T-helper 2 cell treated with Interferon-gamma antibody and Interleukin-4, amounts not matched to agents 100 ng/mL and 5 ng/mL, for 36 hours (primary cell): Measurements from ENCODE around the gene FBXW4. TPM values are rescaled to one million over a fixed set of nuclear protein-coding genes. Genes with fewer than 3 reads are reported as not detected.

Experiments
- intact Hi-C: fragments of 100-400 bp; cut with micrococcal nuclease; formaldehyde crosslinking; loops from one replicate; pipeline ENCODE4 v1.15.1; 2023
- total RNA-seq: library from RNA; stranded (reverse); gene quantifications from 2 replicates; pipeline ENCODE4 v1.2.3, GENCODE V29; 2022

The FBXW4 gene
- total RNA-seq, 1 donor from 2014 or later: 40.7 TPM

DNA sequence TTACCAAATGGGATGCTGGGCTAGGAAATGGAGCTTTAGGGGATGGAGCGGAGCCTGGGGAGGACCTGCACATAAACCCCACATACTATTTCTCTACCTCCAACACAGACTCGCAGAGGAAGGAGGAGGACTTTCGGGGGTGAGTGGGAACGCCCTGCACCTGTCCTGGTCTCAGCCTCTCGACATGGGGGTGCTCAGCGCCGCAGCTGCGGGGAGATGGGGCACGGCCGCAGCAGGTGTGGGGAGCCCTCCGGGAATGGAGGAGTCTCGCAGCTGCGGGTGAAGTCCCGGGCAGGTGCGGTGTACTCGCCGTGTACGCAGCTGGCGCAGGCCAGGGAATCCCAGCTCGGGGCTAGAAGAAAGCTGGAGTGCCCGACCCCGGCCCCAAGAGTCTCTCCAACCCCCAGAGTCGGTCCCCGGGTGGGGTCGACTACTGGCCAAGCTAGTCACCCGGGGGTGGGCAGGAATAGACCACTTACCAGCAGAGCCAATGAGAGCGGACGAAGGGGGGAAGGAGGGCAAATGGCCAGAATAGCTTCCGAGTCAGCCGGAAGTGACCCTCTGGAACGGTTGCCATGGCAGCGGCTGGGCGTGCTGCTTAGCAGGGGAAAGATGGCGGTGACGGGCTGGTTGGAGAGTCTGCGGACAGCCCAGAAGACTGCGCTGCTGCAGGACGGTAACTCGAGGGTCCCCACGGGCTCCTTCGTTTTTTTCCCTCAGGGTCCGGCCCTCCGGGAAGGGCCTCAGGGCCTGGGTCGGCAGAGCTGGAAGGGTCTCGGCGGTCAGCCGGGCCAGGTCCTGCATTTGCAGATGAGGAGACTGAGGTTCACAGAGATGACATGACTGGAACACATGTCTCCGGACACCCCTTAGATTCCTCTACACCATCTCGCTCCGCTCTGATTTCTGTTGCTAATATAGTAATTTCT, 107.0 kb downstream of the FBXW4 start, which contains the start of the genes DPCD and POLL:
TSS of gene DPCD (plus strand) at position 597 of the 929 bp plus-strand sequence. CDS start at position 613, 16 bp downstream.
TSS of gene POLL (minus strand) at position 533 of the 929 bp plus-strand sequence. CDS start 897 bp downstream, outside the sequence.
- intact Hi-C loops: no loop called here

GRCh38 chr10:101585841-101586240, 109.1 kb downstream of the FBXW4 start:
- intact Hi-C loops: no loop called here

- intact Hi-C loops: no loop called here
Measured at GRCh38 chr10:101580486-101581399, 114.2 kb downstream of the FBXW4 start.

DNA sequence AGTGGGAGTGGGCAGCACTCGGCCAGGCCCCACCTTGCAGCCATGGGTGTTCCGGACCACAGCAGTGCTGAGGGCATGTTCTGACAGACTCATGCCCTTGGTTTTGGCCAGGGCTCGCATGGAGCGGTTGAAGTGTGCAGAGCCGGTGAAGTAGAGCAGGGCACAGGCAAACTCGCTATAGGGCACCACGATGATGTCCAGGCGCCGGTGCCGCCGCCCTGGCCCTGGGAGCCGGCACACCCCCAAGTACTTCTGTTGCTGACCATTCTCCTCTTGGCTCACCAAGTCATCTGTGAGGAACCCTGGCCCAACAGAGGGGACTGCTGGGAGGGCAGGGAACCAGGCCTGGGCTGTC, 115.5 kb downstream of the FBXW4 start:
- intact Hi-C loops: no loop called here

DNA sequence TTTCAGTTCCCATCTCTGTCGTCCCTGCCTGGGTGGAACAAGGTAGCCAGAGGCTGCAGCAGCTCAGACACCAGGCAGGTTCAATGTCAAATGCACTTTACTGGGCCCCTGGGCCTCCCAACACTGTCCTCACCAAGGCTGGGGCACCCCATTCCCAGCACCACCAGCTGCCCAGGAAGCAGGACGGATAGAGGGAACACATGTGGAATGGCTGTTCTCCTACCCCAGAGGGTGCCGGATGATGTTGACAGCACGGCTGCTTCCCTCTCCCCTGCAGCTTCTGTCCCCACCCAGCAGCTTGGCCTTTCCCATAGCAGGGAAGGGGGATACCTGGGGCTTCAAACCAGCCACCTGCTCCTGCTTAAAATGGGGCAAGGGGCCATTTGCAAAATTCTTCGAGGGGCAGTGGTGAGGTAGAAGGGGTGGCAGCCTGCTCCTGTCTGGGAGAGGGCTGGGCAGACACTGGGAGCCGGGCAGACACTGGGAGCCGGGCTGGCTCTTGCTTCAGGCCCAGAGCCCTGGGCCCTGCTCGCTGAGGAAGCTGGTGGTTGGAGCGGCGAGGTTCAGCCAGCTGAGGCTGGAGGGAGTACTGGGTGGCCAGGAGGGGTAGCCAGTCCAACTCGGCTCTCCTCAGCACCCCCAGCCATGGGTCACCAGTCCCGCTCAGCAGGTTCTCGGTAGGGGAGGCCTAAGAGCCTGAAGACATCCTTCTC, 116.0 kb downstream of the FBXW4 start:
- intact Hi-C loops: no loop called here

DNA sequence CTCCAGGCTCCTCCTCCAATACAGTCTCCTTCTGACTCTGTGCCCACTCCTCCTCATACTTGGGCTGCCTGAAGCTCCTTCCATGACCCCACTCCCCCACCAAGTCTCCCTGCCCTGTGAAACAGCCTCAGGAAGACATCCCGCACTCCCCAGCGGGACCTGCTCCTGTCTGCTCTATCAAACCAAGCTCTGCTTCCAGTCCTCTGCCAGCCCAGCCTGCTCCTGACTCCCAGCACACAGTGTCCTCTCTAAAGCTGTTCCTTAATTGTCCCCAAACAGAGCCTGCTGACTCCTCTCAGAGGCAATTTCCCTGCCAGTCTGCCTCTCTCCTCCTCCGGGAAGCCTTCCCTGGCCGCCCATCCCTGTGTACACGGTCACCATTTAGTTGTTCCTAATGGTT, 116.8 kb downstream of the FBXW4 start:
- intact Hi-C loops: no loop called here

- intact Hi-C loops: no loop called here
Measured at GRCh38 chr10:101577121-101577871, 117.7 kb downstream of the FBXW4 start.

DNA sequence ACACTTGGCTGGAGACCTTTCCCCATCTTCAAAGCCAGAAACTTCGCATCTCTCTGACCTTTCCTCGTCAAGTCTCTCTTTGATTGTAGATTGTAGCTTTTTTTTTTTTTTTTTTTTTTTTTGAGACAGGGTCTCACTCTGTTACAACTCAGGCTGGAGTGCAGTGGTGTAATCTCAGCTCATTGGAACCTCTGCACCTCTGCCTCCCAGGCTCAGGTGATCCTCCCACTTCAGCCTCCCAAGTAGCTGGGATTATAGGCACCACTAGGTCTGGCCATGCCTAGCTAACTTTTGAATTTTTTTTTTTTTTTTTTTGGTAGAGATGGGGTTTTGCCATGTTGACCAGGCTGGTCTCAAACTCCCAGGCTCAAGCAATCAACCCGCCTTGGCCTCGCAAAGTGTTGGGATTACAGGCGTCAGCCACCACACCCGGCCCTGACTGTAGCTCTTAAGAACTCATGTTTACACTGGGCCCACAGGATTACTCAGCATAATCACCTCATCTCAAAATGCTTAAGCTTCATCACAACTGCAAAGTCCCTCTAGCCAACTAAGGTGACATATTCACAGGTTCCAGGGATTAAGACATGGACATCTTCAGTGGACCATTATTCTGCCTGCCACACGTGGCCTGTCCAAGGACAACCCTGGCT, 118.6 kb downstream of the FBXW4 start:
- intact Hi-C loops: no loop called here

DNA sequence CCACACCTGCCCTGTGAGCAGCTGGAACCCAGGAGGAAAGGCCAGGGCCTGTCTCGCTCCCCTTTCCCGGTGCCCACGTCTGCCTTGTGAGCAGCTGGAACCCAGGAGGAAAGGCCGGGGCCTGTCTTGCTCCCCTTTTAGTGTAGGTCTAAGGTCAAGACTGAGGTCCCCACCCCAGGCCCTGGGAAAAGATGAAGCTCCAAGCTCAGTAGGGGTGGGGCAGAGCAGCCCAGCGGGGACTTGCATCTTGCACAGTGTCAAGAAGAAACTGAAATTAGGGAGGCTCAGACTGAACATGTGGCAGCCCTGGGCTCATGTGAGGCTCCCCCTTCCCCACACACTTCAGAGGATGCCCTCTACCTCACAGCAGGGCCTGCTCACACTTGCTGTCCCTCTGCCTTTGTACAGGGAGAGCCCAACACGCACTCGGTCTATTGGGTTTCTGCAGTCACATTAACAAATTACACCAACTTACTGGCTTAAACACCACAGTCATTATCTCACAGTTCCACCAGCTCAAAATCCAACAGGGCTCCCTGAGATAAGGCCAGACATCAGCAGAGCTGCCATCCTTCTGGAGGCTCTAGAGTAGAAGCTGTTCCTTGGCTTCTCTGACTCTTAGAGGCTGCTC, 119.3 kb downstream of the FBXW4 start:
- intact Hi-C loops: no loop called here

- intact Hi-C loops: no loop called here
Measured at GRCh38 chr10:101575091-101575490, 119.9 kb downstream of the FBXW4 start.

DNA sequence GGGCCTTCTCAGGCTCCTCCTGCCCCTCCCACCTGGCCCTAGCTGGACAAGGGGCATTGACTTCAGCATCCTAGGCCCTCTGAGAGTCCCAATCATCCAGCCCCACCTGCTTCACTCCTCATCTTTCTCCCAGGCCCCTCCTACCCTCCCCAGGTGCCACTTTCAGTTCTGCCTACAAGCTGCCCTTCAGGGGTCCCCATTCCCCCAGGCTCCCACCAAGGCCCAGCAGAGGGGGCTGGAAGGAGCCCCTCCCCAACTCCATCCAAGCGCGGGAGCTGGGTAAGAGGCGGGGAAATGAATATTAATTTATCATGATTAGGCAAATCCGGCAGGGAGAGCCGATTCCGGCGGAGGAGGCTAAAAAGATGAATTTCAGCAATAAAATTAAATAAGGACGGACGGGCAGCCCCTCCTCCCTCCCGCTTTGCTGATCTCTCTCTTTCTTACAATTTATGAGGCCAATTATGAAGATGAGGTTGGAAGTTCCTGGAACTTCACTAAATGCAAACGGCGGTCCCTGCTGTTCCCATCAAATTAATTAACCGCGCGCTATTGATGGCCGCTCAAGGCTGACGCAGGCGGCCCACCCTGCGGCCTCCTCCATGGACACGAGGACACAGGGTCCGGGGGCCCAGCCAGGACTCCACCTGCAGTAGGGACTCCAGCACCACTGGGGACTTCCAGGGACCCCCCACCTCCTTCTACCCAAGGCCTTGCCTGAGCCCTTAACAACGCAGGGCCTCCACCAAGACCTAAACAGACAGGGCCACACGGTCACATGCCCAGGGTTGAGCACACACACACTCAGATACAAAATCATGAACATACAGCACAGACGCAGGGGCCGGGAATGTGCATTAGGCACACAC, 120.9 kb downstream of the FBXW4 start:
- intact Hi-C loops: loop anchor here (5.0 kb wide), 1 partner anchor 412 kb away; no protein-coding TSS in a partner anchor

DNA sequence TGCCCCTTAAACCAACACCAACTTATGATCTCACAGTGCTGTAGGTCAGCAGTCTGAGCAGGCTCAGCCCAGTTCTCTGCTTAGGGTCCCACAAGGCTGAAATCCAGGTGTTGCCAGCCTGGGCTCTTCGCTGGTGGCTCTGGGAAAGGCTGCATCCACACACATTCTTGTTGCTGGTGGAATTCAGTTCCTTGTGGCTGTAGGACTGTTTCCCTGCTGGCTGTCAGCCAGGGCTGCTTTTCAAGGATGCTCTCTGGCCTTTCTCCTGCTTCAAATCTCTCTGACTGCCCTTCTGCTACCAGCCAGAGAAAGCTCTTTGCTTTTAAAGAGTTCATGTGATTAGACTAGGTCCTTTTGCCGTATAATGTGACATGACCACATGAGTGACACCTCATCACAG, 122.2 kb downstream of the FBXW4 start:
- intact Hi-C loops: loop anchor here (5.0 kb wide), 1 partner anchor 410 kb away; no protein-coding TSS in a partner anchor

GRCh38 chr10:101572126-101572525, 122.8 kb downstream of the FBXW4 start:
- intact Hi-C loops: loop anchor here (5.0 kb wide), 1 partner anchor 410 kb away; no protein-coding TSS in a partner anchor

DNA sequence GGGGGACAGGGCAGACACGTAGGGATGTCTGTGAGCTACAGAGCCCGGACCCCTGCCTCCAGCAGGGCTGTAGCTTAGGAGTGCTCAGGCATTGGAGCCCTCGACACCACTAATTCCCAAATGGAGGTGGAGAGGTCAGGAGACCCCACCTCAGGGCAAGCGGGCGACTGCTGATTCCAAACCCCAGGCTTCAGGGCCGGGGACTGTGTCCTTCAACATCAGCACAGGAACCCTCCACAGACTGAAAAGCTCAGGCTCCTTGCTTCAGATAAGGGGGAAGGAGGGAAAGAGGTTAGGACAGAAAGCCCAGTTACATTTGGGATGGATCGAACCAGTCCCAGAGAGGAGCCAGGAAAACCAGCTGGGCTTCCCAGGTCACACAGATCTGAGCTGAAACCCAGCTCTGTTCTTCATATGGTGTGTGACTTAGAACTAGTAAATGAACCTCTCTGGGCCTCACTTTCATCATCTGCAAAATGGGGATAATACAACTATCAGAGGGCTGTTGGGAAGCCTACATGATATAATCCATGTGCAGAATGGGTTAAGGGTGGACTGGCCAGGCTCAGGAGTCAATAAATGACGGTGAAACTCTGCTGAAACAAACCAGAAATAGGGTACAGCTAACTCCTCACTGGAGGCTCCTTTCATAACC, 123.6 kb downstream of the FBXW4 start:
- intact Hi-C loops: loop anchor here (2.0 to 5.0 kb wide), 3 partner anchors 35 to 409 kb away; no protein-coding TSS in a partner anchor

- intact Hi-C loops: loop anchor here (1.0 to 5.0 kb wide), 4 partner anchors 34 to 408 kb away; no protein-coding TSS in a partner anchor
Measured at GRCh38 chr10:101570428-101571270, 124.3 kb downstream of the FBXW4 start.

GRCh38 chr10:101569622-101570427, 125.1 kb downstream of the FBXW4 start:
- intact Hi-C loops: loop anchor here (1.0 to 5.0 kb wide), 4 partner anchors 33 to 408 kb away; no protein-coding TSS in a partner anchor
